NCI-H1105 treated with DMSO at 0.1 percent for 48 hours (cell line): ENCODE measurements around the gene PCGF3.

ENCODE experiments used
- DNase-seq: peaks from one replicate; lab custom pipeline; 2025; lab: John Stamatoyannopoulos, UW

The PCGF3 gene

GRCh38 chr4:784401-785331 is 79.0 kb downstream of the PCGF3 start:
- no peak for DNase-seq

GRCh38 chr4:785332-786073 is 79.9 kb downstream of the PCGF3 start:
- no peak for DNase-seq

GRCh38 chr4:786074-786741 is 80.6 kb downstream of the PCGF3 start:
- no peak for DNase-seq

GRCh38 chr4:786861-787300 is 81.2 kb downstream of the PCGF3 start:
- DNase-seq, result no peak

GRCh38 chr4:787561-787981 is 81.9 kb downstream of the PCGF3 start:
- no peak for DNase-seq

- no peak for DNase-seq
Measured at GRCh38 chr4:788006-788635, 82.5 kb downstream of the PCGF3 start.

- DNase-seq, result no peak
Measured at GRCh38 chr4:788636-789297, 83.1 kb downstream of the PCGF3 start.

- DNase-seq, result no peak
Measured at GRCh38 chr4:789571-790465, 84.2 kb downstream of the PCGF3 start.

- DNase-seq, result no peak
Measured at GRCh38 chr4:790466-790820, 84.8 kb downstream of the PCGF3 start.

GRCh38 chr4:791252-791897 is 85.7 kb downstream of the PCGF3 start:
- no peak for DNase-seq

GRCh38 chr4:791898-792625 is 86.4 kb downstream of the PCGF3 start:
- no peak for DNase-seq

GRCh38 chr4:792626-793092 is 87.0 kb downstream of the PCGF3 start:
- no peak for DNase-seq

GRCh38 chr4:793093-793861 is 87.6 kb downstream of the PCGF3 start:
- DNase-seq, result no peak

- DNase-seq, result no peak
Measured at GRCh38 chr4:793941-794621, 88.4 kb downstream of the PCGF3 start.

GRCh38 chr4:794900-795725 is 89.5 kb downstream of the PCGF3 start:
- peak; percentile 22 for DNase-seq

- DNase-seq, result no peak
Measured at GRCh38 chr4:795726-796119, 90.1 kb downstream of the PCGF3 start.

GRCh38 chr4:796206-796605 is 90.6 kb downstream of the PCGF3 start:
- no peak for DNase-seq
